Measurements from ENCODE around the gene PRKCH.

DNA sequence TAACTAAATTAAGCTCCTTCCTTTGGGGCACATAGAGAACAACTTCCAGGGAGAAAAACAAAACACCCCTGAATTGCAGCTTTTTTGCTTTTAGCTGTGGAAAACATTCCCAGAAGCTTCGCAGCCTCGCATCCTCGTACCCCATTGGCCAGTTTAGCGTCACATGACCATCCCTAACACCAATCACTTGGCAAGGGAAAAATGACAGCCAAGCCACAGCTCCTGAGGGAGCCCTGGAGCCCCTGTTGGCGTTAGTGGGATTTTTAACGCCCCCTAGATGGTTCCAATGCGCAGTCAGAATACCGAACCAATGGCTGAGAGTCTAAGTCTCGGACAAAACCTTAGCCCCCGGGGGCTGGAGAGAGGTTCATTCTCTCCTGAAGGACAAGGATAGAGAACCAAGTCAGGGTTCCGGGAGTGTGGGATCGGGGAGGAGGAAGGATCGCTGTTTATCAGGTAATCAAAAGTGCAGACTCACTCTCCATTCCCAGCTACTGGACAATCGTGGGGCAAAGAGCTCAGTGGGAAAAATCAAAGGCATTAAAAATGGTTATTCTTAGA, 238.3 kb downstream of the PRKCH start:
- TF ChIP-seq, protein P1, sequence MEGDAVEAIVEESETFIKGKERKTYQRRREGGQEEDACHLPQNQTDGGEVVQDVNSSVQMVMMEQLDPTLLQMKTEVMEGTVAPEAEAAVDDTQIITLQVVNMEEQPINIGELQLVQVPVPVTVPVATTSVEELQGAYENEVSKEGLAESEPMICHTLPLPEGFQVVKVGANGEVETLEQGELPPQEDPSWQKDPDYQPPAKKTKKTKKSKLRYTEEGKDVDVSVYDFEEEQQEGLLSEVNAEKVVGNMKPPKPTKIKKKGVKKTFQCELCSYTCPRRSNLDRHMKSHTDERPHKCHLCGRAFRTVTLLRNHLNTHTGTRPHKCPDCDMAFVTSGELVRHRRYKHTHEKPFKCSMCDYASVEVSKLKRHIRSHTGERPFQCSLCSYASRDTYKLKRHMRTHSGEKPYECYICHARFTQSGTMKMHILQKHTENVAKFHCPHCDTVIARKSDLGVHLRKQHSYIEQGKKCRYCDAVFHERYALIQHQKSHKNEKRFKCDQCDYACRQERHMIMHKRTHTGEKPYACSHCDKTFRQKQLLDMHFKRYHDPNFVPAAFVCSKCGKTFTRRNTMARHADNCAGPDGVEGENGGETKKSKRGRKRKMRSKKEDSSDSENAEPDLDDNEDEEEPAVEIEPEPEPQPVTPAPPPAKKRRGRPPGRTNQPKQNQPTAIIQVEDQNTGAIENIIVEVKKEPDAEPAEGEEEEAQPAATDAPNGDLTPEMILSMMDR (IDR thresholded peaks at IDR 0.05; ENCODE audit: insufficient read depth, low read length) = no peak
- no peak for TF ChIP-seq POLR2AphosphoS5 (IDR thresholded peaks at IDR 0.05; ENCODE audit: low read depth)
